GM19468 (cell line): ENCODE measurements around the gene BNIP3.
"Not testable (repeated sequence)": the region's sequence is repeated elsewhere in the genome, so short reads cannot be mapped to it uniquely, and the experiment has no call there.

Experiments
- ATAC-seq: cut with Tn5 transposase; IDR thresholded peaks from one replicate; pipeline ENCODE4 v1.9.1; 2021; ENCODE audit warnings: mild to moderate bottlenecking, moderate library complexity, moderate number of reproducible peaks; ENCODE audit not compliant: unreplicated experiment; ENCODE audit errors: extremely low read depth

Gene BNIP3

DNA sequence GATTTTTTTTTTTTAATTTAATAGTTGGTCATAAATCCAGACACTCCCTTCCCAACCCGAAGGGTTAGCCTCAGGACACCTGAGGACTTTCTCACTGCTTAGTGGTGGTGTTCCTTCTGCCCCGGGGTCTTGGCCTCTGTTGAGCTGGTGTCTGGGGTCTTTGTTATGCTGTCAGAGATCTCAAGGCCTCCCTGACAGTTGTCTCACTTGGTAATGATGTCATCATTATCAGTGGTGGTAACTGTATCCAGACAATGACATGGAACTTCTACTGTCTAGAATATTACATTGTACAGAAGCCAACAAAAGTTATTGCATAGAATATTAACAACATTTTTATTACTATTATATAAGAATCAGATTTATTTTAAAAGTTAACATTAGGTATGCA lies 48.0 kb downstream of the BNIP3 start:
- ATAC-seq = no peak

DNA sequence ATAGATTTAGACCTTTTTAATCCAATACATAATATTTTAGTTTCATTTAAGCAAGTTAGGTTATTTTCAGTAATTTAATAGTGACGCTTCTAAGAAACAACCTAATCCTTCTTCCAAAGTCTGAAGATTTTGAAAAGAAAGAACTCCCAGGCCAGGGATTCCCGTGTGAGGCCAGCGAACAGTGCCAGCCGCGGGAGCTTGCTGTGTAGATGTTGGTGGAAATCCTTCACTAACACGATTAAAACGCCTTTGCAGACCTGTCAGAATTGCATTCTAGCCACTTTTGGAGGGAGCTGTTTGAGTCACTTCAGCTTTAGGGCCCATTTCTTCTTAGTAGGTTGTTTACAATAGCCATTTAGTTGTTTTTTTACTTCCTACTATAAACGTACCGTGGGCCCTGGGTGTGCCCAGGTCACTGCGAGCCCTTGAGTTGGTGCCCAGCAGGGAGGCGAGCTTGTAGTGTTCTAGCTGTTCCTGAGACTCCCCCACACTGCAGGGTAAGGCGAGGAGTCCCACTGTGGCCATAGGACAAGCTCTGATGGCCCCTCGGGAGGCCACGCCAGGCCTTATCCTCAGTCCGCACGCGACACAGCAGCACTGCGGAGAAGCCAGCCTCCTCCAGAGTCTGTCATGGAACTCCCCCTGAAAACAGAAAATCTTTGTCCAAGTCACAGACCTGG lies 48.6 kb downstream of the BNIP3 start:
- ATAC-seq = no peak

DNA sequence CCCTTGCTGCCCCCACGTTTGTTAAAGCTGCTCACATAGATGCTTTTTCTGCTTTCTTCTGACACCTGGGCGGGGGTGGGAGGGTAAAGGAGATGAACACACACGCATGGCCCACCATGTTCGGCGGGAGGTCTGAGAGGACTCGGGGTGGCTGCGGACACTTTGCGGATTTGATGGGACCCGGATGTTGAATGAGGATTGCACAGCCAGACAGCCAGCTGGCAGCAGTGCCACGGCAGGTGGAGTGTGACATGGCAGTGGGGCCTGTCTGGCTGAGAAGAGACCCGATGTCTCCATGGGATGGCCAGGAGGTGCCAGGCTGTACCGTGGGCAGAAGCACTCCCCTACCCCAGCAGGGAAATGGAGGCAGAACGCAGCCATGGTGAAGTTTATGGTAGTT lies 49.7 kb downstream of the BNIP3 start:
- no peak for ATAC-seq

DNA sequence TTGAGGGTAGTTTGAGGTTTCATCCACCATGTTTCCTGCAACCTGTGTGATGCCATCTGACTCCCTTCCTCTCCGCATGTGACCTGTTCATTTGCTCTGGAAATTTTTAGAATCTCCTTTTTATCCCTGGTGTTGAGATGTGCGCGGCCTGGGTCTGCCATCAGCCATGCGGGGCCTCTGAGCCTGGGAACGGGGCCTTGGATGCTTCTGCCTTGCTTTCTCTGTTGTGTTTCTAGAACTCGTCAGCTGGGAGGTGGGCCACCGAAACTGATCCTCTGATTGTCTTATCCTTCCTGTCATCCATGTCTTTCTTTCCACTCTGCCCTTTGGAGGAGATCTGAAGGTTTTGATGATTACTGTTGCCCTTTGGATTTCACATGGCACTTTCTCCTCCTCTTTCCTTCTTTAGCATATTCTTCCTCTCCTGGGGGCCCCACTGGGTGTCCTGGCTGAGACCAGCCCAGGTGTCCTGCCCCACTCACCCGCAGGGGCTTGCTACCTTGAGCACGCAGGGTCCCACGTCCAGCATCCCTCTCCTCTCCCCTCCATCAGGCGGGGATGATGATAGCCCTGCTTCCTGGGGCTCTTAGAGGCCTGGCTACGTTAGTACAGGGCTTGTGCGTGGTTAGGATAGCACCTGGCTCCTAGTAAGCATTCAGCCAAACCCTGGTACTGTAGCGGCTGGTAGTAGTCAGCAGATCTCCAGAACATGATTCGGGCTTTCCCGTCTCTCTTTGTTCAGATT lies 51.0 kb downstream of the BNIP3 start:
- ATAC-seq = no peak

DNA sequence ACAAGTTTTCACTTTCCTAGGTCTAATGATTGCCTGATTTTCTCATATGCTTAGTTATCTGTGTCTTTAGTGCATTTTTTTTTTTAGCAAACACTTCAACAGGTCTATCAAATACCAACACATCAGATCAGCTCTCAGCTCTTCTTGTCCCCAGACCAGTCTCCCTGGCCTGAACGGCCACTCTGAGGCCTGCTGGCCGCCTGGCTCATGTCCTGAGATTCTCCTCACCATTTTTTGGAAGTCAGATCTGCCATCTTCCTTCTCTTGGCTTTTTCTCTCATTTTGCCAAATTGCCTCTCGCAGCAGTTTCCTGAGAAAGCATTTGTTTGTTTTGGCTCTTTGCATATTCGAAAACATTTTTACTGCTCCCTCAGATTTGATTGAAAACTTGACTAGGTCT lies 51.6 kb downstream of the BNIP3 start:
- ATAC-seq = no peak

DNA sequence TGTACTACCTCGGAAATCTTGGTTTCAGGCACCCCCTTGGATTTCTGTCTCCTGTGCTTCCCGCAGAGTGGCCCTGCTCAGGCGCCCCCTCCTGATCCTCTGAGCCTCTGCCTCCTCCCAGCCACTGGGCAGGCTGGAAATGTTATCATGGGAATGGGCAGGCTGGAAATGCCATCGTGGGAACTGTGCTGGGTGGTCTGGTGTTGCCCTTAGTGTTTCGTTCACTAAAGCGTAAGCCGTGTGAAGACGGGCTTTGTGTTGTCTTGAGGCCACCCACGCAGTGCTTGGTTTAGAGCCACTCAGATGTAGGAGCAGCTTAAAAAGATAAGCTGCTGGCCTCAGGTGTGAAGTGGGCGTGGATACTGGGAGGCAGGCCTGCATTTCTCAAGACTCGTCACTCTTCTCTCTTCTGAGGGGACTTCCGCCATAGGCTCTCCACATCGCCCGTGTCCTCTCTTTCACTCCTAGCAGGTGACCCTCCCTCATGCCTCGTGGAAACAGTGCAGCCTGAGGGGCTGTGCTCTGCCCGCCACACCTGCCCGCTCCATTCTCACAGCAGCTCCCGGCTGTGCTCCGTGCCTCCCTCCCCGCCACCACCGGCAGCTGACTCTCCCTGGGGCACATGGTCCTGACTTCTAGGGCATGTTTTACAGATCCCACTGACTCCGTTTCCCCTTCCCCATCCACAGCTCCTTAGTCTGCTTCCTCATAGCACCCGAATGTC lies 52.4 kb downstream of the BNIP3 start:
- ATAC-seq = no peak

DNA sequence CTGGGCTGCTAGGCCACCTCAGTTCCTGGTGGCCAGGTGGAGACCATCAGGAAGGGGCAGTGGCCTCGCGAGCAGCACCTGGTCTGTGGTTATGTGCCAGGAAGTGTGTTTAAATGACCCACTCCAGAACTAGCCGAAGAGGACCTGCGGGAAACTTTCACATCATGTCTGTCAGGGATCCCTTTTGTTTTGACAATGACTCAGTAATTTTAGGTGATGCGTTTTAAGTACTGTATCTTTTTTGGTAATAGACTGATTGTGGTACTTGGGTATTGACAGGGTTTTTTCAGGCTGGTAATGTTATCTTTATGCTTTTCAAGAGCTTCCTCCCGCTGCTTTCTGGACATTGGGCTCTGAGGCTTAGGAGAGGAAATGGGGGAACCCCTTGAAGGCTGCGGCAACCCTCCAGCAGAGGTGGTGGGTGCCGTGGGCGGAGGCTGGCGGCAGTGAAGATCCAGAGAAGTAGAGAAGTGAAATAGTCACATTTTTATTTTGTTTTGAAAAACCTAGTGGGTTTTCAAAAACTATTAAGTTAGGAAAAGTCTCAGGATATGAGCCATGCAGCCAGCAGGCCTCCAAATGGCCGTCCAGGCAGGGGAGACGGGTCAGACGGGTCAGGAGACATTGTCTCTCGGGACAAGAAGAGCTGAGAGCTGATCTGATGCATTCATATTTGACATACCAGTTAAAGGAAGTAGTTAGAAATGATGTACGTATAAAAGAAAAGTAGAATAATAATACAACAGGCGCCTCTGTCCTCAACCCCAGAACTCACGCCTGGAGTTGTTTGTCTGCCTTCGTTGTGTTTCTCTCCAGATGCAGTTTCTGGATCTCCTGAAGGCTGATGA lies 53.3 kb downstream of the BNIP3 start:
- peak; percentile 36 for ATAC-seq

DNA sequence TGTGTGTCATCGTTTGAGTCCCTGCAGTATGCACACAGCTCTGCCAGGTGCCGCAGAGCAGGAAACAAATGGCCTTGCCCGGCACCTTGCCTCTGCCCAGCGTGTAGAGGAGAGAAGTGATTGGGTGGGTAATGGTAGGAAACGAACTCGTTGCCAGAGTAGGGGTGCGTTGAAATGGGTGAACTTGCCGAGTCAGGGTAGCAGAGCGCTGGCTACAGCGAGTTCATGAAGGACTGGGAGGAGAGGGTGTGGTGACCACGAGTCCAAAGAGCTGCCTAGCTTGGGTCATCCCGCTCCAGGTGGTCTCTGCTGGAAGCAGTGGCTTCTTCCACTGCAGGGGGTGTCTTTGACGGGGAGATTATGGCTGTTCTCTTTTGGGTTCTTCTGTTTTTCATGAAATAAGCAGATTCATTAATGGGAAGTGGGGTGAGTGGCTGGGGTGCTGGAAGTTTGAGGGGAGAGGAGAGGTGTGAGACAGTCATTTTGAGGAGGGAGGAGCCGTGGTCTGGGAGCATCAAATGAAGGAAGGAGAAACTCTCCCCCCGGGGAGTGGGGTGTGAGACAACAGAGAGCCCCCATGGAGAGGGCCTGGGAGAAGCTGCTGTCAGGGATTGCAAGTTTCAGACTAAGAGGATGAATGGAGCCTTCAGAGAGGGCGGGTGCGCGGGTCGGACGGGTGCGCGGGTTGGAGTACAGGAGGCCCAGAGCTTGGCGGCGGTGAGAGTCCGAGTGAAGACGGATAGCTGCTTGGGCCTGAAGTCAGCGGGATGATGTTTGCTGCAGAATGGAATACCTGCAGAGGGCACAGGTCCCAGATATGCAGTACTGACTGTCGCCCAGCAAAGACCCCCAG lies 54.8 kb downstream of the BNIP3 start:
- ATAC-seq = no peak

DNA sequence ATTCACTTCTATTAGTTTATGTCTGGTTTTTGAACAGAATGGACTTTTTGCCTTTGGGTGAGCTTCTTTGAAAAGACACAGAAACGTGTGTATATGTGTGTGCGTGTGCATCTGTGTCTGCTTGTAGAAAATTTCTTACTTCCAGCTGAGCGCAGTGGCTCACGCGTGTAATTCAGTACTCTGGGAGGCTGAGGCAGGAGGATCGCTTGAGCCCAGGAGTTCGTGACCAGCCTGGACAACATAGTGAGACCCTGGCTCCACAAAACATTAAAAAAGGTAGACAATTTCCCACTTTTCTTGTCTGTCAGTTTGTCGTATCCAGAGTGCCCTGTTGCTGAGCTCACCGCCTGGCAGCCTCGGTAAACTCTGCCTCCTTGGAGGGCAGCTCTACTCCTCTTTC lies 55.5 kb downstream of the BNIP3 start:
- no peak for ATAC-seq

DNA sequence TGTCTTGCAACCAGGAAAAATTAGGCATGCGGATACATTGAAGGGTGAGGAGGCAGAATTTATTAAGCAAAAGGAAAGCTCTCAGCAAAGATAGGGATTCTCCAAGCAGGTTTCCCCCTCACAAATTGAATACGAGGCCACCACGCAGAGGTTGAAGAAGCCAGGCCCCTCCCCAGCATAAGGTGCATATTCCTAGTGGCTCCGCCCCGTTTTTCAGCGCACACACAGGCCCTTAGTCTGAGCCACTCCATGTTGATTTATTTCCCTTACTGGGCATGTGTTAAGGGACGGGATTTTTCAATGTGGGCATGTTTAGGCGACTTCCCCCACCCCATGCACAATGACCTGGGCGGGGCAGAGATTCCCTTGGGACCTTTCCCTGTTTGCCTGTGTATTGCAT lies 56.0 kb downstream of the BNIP3 start:
- ATAC-seq = no peak

DNA sequence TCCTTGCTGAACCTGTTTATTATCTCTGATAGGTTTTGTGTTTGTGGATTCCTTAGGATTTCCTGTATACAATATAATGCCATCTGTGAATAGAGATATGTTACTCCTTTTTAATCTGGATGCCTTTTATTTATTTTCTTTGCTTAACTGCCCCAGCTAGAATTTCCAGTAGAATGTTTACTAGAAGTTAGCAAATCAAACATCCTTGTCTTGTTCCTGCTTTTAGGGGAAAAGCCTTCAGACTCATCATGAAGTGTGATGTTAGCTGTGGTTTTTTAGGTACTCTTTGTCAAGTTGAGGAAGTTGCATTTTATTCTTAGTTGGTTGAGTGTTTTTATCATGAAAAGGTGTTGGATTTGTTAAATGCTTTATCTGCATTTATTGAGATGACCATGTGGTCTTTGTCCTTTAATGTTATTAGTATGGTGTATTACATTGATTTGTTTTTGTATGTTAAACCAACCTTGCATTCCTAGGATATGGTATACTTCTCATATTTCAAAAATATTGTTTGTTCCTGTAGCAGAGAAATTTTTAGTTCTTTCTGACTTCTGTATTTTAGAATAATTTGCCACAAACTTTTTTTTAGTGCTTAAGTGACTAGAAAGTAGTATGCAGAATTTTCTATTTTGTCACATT lies 56.6 kb downstream of the BNIP3 start:
- no peak for ATAC-seq

DNA sequence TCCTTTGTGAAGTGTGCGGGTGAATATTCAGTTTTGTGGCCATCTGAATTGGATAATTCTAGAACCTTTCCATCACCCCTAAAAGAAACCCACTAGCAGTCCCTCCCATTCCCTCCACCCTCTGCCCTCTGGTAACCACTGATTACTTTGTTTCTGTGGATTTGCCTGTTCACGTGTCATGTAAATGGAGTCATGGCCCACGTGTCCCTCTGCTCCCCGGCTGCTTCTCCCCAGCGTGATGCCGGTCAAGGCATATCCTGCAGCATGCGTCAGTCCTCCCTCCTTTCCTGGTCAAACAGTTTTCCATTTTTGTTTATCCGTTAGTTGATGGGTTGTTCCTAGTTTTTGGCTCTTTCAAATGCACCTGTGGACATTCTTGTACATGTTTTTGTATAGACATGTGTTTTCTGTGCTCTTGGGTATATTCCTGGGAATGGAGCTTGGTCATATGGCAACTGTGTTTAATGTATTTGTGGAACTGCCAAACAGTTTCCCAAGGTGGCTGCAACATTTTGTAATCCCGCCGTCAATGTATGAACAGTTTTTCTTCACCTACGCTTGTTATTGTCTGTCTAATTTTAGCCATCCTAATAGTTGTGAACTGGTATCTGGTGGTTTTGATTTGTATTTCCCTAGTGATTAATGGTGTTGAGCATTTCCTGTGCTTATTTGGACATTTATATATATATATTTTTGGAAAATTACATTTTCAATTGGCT lies 58.5 kb downstream of the BNIP3 start:
- ATAC-seq = no peak

DNA sequence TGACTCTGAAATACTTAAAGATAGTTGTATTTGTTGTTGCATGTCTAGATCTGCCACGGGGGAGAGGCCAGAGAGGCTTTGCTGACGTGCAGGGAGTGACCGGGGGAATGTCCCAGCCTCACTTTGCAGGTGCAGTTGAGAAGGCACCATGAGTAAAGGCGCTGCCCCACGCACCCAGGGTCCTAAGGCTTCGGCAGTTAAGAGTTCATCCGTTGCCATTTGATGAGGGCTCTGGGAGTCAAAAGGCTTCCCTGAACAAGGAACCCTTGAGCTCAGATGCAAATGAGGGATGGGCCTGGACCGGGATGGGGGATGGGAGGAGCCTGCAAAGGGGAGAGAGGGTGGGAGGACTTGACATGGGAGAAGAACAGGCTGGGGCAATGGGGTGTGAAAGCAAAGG lies 60.5 kb downstream of the BNIP3 start:
- peak; percentile 33 for ATAC-seq

DNA sequence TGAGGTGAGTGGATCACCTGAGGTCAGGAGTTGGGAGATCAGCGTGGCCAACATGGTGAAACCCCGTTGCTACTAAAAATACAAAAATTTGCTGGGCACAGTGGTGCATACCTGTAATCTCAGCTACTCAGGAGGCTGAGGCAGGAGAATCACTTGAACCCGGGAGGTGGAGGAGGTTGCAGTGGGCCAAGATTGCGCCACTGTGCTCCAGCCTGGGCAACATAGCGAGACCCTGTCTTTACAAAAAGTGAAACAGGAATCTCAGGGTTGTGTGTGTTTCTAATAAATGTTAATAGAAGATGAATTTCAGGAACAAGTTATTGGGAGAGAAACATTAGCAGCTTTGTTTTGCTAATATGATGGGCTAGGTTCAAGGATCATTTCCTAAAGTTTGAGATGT lies 61.0 kb downstream of the BNIP3 start:
- no peak for ATAC-seq

DNA sequence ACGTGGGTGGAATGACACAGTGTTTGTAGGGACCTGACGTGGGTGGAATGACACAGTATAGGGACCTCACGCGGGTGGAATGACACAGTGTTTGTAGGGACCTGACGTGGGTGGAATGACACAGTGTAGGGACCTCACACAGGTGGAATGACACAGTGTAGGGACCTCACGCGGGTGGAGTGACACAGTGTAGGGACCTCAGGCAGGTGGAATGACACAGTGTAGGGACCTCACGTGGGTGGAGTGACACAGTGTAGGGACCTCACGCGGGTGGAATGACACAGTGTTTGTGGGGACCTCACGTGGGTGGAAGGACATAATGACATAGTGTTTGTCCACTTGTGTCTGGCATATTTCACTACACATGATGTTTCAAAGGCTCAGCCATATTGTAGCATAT lies 61.6 kb downstream of the BNIP3 start:
- ATAC-seq = no peak

DNA sequence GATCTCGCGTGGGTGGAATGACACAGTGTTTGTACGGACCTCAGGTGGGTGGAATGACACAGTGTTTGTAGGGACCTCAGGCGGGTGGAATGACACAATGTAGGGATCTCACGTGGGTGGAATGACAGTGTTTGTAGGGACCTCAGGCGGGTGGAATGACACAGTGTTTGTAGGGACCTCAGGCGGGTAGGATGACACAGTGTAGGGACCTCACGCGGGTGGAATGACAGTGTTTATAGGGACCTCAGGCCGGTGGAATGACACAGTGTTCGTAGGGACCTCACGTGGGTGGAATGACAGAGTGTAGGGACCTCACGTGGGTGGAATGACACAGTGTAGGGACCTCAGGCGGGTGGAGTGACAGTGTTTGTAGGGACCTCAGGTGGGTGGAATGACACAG lies 62.3 kb downstream of the BNIP3 start:
- ATAC-seq = not testable (repeated sequence)
